GM12875 (cell line): Measurements from ENCODE around the gene UTP14C.
"Not testable (repeated sequence)": the region's sequence is repeated elsewhere in the genome, so short reads cannot be mapped to it uniquely, and the experiment has no call there.

Experiments used
- H3K4me3 ChIP-seq: one replicate; pipeline ENCODE4 v1.5.1; 2011; ENCODE audit warnings: low read depth, low read length, control low read depth
- CTCF ChIP-seq: IDR thresholded peaks from 2 replicates; pipeline ENCODE4 v1.5.1; 2011; ENCODE audit warnings: low read depth, mild to moderate bottlenecking, control low read depth, inconsistent platforms, low read length, moderate library complexity, borderline replicate concordance; ENCODE audit not compliant: insufficient read depth

Gene UTP14C

GRCh38 chr13:52024481-52024880, at the start of gene UTP14C:
UTP14C (plus strand) TSS chr13:52024691; CDS start chr13:52028805, 4,114 bp downstream.
- no peak for TF ChIP-seq CTCF
- H3K4me3 ChIP-seq = no peak within 1 kb of the TSS

GRCh38 chr13:51976423-51976822, 48.1 kb upstream of the UTP14C start:
- no peak overlapping the region for H3K4me3 ChIP-seq
- no peak for TF ChIP-seq CTCF

GRCh38 chr13:51976890-51977289, 47.6 kb upstream of the UTP14C start:
- no peak overlapping the region for H3K4me3 ChIP-seq
- no peak for TF ChIP-seq CTCF

- TF ChIP-seq CTCF = no peak
- no peak overlapping the region for H3K4me3 ChIP-seq
Measured at GRCh38 chr13:51977625-51978024, 46.9 kb upstream of the UTP14C start.

- no peak for TF ChIP-seq CTCF
- no peak overlapping the region for H3K4me3 ChIP-seq
Measured at GRCh38 chr13:51978796-51979556, 45.5 kb upstream of the UTP14C start.

GRCh38 chr13:51980908-51981307, 43.6 kb upstream of the UTP14C start:
- no peak overlapping the region for H3K4me3 ChIP-seq
- no peak for TF ChIP-seq CTCF

GRCh38 chr13:51981355-51981754, 43.1 kb upstream of the UTP14C start:
- H3K4me3 ChIP-seq = no peak overlapping the region
- no peak for TF ChIP-seq CTCF

GRCh38 chr13:51983292-51983691, 41.2 kb upstream of the UTP14C start:
- H3K4me3 ChIP-seq = not testable (repeated sequence)

- H3K4me3 ChIP-seq = not testable (repeated sequence)
Measured at GRCh38 chr13:51984904-51985303, 39.6 kb upstream of the UTP14C start.
